NCI-H446 (cell line): Measurements from ENCODE around the gene BICRA.

Experiments
- DNase-seq, 2 experiments: peaks; one replicate each; lab custom pipeline; 2025; lab: John Stamatoyannopoulos, UW

BICRA gene

GRCh38 chr19:47750752-47751151, 141.8 kb downstream of the BICRA start:
- DNase-seq = no peak

- no peak for DNase-seq
These were observed 143.7 kb downstream of the BICRA start for GRCh38 chr19:47752440-47753211.
